K562 (cell line): ENCODE results near the gene PPIE. TPM values are rescaled to one million over a fixed set of nuclear protein-coding genes. Genes with fewer than 3 reads are reported as not detected.

Experiments used
- ATAC-seq: fragments of 200-7000 bp; cut with Tn5 transposase; 3 replicates; pipeline ENCODE4 v1.9.1; 2020; ENCODE audit warnings: moderate library complexity
- BruUV-seq: library from RNA; stranded (reverse); fragments of 400-500 nt; replicated peaks from 2 replicates; lab custom pipeline; 2021; lab: Mats Ljungman, UMichigan
- CTCF ChIA-PET: fragments of 300-600 bp; formaldehyde crosslinking; extraction: SDS; loops from one replicate; lab custom pipeline; 2021; ENCODE audit warnings: low intra/inter-chr PET ratio; lab: Yijun Ruan, JAX
- POLR2A ChIA-PET: fragments of 300-600, 350-650 bp; sonication (Branson Sonifier 250); formaldehyde crosslinking; extraction: SDS; loops from one replicate; lab custom pipeline; 2021; ENCODE audit warnings: antibody characterized with exemption, inconsistent platforms; lab: Yijun Ruan, JAX
- DNase-seq, 4 experiments: peaks; one replicate each; pipeline versions ENCODE4 v3.0.0 to v3.0.0-alpha.2; 2011 to 2018; ENCODE audit warnings: low spot score in 3 of 4, mixed read lengths in 3 of 4; ENCODE audit errors: extremely low read depth in 1 of 4
- FAIRE-seq: peaks from 2 replicates; lab custom pipeline; 2011; peaks lifted over from hg19 to GRCh38; lab: Jason Lieb, UNC
- H2AFZ ChIP-seq: 2 replicates; pipeline ENCODE4 v1.6.0; 2011; ENCODE audit warnings: low read depth, low read length, control low read depth, inconsistent platforms
- H3K27ac ChIP-seq: fragments of 200-600 bp; 3 replicates; pipeline ENCODE4 v1.8.0; 2011; ENCODE audit warnings: low read depth, mild to moderate bottlenecking, control low read depth, inconsistent platforms, low read length, moderate library complexity, mixed read lengths; ENCODE audit errors: extremely low read depth
- H3K27me3 ChIP-seq, 2 experiments: fragments of 300-600 bp in 1 of 2; 2 replicates in 1 of 2; 3 replicates in 1 of 2; pipeline versions ENCODE4 v1.6.0 to v1.8.0; 2011; ENCODE audit warnings: inconsistent platforms in 2 of 2, low read length in 2 of 2, mild to moderate bottlenecking in 1 of 2, mixed read lengths in 1 of 2, moderate library complexity in 1 of 2; ENCODE audit not compliant: control insufficient read depth in 2 of 2, insufficient read depth in 2 of 2
- H3K36me3 ChIP-seq: fragments of 300-600 bp; 3 replicates; pipeline ENCODE4 v1.8.0; 2011; ENCODE audit warnings: mild to moderate bottlenecking, low read length, inconsistent platforms; ENCODE audit not compliant: control insufficient read depth, insufficient read depth
- H3K4me1 ChIP-seq, 2 experiments: fragments of 200-600 bp in 1 of 2; replicated peaks in 1 of 2; 2 replicates in 1 of 2; 3 replicates in 1 of 2; pipeline versions ENCODE4 v1.5.1 to v1.8.0; 2011; ENCODE audit warnings: inconsistent platforms in 2 of 2, low read length in 2 of 2, mild to moderate bottlenecking in 1 of 2, mixed read lengths in 1 of 2, moderate library complexity in 1 of 2; ENCODE audit not compliant: control insufficient read depth in 2 of 2, insufficient read depth in 2 of 2
- H3K4me2 ChIP-seq: 2 replicates; pipeline ENCODE4 v1.6.1; 2011; ENCODE audit warnings: low read length, control low read depth, inconsistent platforms, mixed read lengths; ENCODE audit not compliant: insufficient read depth
- H3K4me3 ChIP-seq: fragments of 200-600 bp; sonication (generic), shearing (Covaris generic); 2 replicates; pipeline ENCODE4 v1.5.1; 2016; ENCODE audit warnings: control low read depth, inconsistent platforms
- H3K79me2 ChIP-seq: fragments of 200-600 bp; 3 replicates; pipeline ENCODE4 v1.8.0; 2011; ENCODE audit warnings: low read length, inconsistent platforms; ENCODE audit not compliant: control insufficient read depth, insufficient read depth
- H3K9ac ChIP-seq, 2 experiments: 2 replicates each; pipeline versions ENCODE4 v1.6.0 to v1.6.1; 2011; ENCODE audit warnings: low read depth in 2 of 2, low read length in 2 of 2, control low read depth in 1 of 2, inconsistent platforms in 1 of 2, mild to moderate bottlenecking in 1 of 2, mixed read lengths in 1 of 2; ENCODE audit not compliant: insufficient read depth in 1 of 2
- H3K9me1 ChIP-seq: one replicate; pipeline ENCODE4 v1.6.0; 2011; ENCODE audit warnings: inconsistent platforms, mild to moderate bottlenecking, low read length, moderate library complexity; ENCODE audit not compliant: control insufficient read depth, insufficient read depth
- H3K9me3 ChIP-seq: replicated peaks from 2 replicates; pipeline ENCODE4 v1.5.1; 2011; ENCODE audit warnings: low read depth, low read length, inconsistent platforms; ENCODE audit not compliant: control insufficient read depth, insufficient read depth
- H4K20me1 ChIP-seq: replicated peaks from 2 replicates; pipeline ENCODE4 v1.6.1; 2011; ENCODE audit warnings: low read length, inconsistent platforms, mixed read lengths; ENCODE audit not compliant: control insufficient read depth, insufficient read depth
- CC2D1A ChIP-seq: fragments of 450-650 bp; IDR thresholded peaks from 2 replicates; pipeline ENCODE4 v1.6.1; 2017; ENCODE audit warnings: mild to moderate bottlenecking
- ELF1 ChIP-seq: fragments of 200-800 bp; sonication (Bioruptor generic); IDR thresholded peaks from 2 replicates; pipeline ENCODE4 v1.6.1; 2016; ENCODE audit warnings: missing genetic modification characterization, missing compliant biosample characterization
- ELF2 ChIP-seq: fragments of 250-450 bp; sonication (Bioruptor Pico); IDR thresholded peaks from 2 replicates; pipeline ENCODE4 v1.5.0; 2021; ENCODE audit warnings: mild to moderate bottlenecking
- FOXP1 ChIP-seq: sonication (generic); formaldehyde crosslinking; IDR thresholded peaks from 2 replicates; pipeline ENCODE4 v1.8.0; 2022; ENCODE audit warnings: mild to moderate bottlenecking, missing genetic modification reagents
- GATAD2B ChIP-seq: fragments of 450-650 bp; IDR thresholded peaks from 2 replicates; pipeline ENCODE4 v1.6.1; 2017; ENCODE audit warnings: mild to moderate bottlenecking, borderline replicate concordance
- ILF3 ChIP-seq: fragments of 450-650 bp; IDR thresholded peaks from 2 replicates; pipeline ENCODE4 v1.6.1; 2018; ENCODE audit warnings: antibody characterized with exemption, mild to moderate bottlenecking, moderate library complexity, borderline replicate concordance
- MCM5 ChIP-seq: fragments of 450-650 bp; IDR thresholded peaks from 2 replicates; pipeline ENCODE4 v1.6.1; 2016; ENCODE audit warnings: low read depth
- NELFE ChIP-seq: IDR thresholded peaks from 2 replicates; pipeline ENCODE4 v1.6.1; 2011; ENCODE audit warnings: mild to moderate bottlenecking; ENCODE audit not compliant: insufficient read depth, insufficient read length
- RAD21 ChIP-seq, 2 experiments: fragments of 250-450 bp in 1 of 2; fragments of 450-650 bp in 1 of 2; sonication (Bioruptor Pico) in 1 of 2; formaldehyde crosslinking in 1 of 2; IDR thresholded peaks in 1 of 2; conservative IDR thresholded peaks in 1 of 2; 2 replicates each; pipeline versions ENCODE4 v1.4.0 to v1.8.0; 2020 to 2022; ENCODE audit warnings: mild to moderate bottlenecking in 2 of 2, moderate library complexity in 1 of 2
- RBM25 ChIP-seq: fragments of 200-400 bp; formaldehyde crosslinking; IDR thresholded peaks from 2 replicates; pipeline ENCODE4 v1.6.1; 2018; ENCODE audit warnings: low read length, low read depth, moderate library complexity; ENCODE audit not compliant: severe bottlenecking
- TAF1 ChIP-seq: IDR thresholded peaks from 2 replicates; pipeline ENCODE4 v1.6.1; 2011; ENCODE audit warnings: mild to moderate bottlenecking, low read length, moderate library complexity; ENCODE audit not compliant: insufficient read depth, control insufficient read depth, severe bottlenecking; ENCODE audit errors: extremely low read depth
- TCF3 ChIP-seq: sonication (generic); formaldehyde crosslinking; IDR thresholded peaks from 2 replicates; pipeline ENCODE4 v1.4.0; 2020; ENCODE audit warnings: mild to moderate bottlenecking, missing genetic modification reagents
- ZNF311 ChIP-seq: fragments of 250-450 bp; sonication (Bioruptor Pico); IDR thresholded peaks from 2 replicates; pipeline ENCODE4 v1.4.0; 2020; ENCODE audit warnings: mild to moderate bottlenecking, moderate library complexity
- ZSCAN29 ChIP-seq: fragments of 450-650 bp; IDR thresholded peaks from 2 replicates; pipeline ENCODE4 v1.6.1; 2017
- ZZZ3 ChIP-seq: fragments of 450-650 bp; IDR thresholded peaks from 2 replicates; pipeline ENCODE4 v1.6.1; 2016; ENCODE audit warnings: antibody characterized with exemption, mild to moderate bottlenecking, moderate library complexity
- WGBS: fragments of 100-300 bp; shearing (Covaris generic); methylation state at CpG from one replicate; pipeline ENCODE4 v1.1.6; 2016; ENCODE audit warnings: low coverage, mixed read lengths; ENCODE audit not compliant: insufficient coverage; ENCODE audit errors: missing lambda C conversion rate; 5-methylcytosine and 5-hydroxymethylcytosine counted together
- in situ Hi-C: fragments of 300-500 bp; cut with MboI; formaldehyde crosslinking; loops from 4 replicates; pipeline ENCODE4 v1.15.0; 2018; ENCODE audit warnings: inconsistent platforms, mixed read lengths
- intact Hi-C: fragments of 100-400 bp; cut with micrococcal nuclease; formaldehyde crosslinking; loops from 2 replicates; pipeline ENCODE4 v1.14.2; 2022
- polyA plus RNA-seq, 8 experiments: library from polyadenylated mRNA; depleted of rRNA in 4 of 8; stranded (reverse) in 5 of 8; unstranded in 3 of 8; fragments of >200 nt; fragmentation: Nextera tagmentation in 2 of 8; fragmentation: Illumina TruSeq in 1 of 8; extraction: Ambion mirVana in 2 of 8; extraction: Trizol in 1 of 8; gene quantifications; 2 replicates each; pipeline versions ENCODE4 v1.2.1 to v1.2.3, GENCODE V29; 2011 to 2014; ENCODE audit warnings: inconsistent platforms in 1 of 8, missing spikeins in 1 of 8
- total RNA-seq, 7 experiments: library from RNA; depleted of rRNA in 6 of 7; stranded (reverse); fragments of >200 nt in 6 of 7; fragmentation: Illumina TruSeq in 2 of 7; extraction: Trizol in 2 of 7; gene quantifications; 2 replicates each; pipeline versions ENCODE4 v1.2.1 to v1.2.3, GENCODE V29; 2011 to 2021; ENCODE audit warnings: low replicate concordance in 1 of 7
- TF ChIP-seq, protein P1 (sequence below), 2 experiments: fragments of 450-650 bp; IDR thresholded peaks; 2 replicates each; pipeline ENCODE4 v1.6.1; 2016
- TF ChIP-seq, protein P2 (sequence below): fragments of 450-650 bp; formaldehyde crosslinking; IDR thresholded peaks from 2 replicates; pipeline ENCODE4 v1.4.0; 2020; ENCODE audit warnings: mild to moderate bottlenecking, moderate library complexity
- TF ChIP-seq, protein P3 (sequence below): sonication (generic); formaldehyde crosslinking; IDR thresholded peaks from 2 replicates; pipeline ENCODE4 v1.8.0; 2022; ENCODE audit warnings: mild to moderate bottlenecking, missing genetic modification reagents

PPIE gene
- total and polyA plus RNA-seq, 9 of the 15 experiments (the other 6 are each of a cell fraction or from before 2014, with no cell fraction given) = 75.4 to 444 (median 131) TPM

DNA sequence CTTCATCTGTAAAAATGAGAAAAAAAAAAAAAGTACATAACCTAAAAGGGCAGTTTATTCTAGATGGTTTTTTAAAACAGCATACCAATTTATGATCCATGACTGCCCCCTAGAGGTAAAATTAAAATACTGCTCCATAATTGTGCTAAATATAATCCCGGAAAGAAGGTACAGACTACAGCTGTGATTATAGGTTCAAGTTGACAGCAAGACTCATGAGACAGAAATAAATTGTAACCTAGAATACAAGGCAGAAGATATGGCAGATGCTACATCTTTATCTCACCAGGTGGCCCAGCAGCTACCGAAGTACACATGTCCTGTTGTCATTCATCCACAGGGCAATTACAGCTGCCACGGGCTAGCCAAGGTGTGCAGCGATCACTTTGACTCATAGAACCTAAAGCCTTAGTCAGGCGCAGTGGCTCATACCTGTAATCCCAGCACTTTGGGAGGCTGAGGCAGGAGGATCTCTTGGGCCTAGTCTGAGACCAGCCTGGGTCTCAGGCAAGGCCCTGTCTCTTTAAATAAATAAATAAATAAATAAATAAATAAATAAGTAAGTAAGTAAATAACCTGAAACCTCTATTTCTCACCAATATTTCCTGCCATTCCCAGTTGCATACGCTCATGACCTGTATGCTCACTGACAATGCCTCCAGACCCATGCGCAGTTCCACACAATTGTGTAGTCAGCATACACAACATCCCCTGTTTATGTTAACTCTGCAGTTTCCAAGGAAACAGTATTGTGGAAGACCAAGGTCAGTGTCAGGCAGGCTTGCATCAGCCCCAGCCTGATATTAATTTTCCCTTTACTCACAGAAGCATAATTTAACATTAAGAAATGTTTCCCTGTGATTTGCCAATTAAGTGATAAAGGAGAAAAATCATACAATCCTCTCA is 18.3 kb upstream of the PPIE start:
- Histone ChIP-seq H3K4me2 (no peak overlapping the region), H3K9me1 (no peaks in the 10 kb centered on the region), H3K4me1 (no peaks in the 10 kb centered on the region), H3K27me3 (peaks cover 3 to 4% of the 10 kb centered on the region in 2 experiments; a peak in 2 of 5 replicates), H3K4me3 (no peak overlapping the region), H4K20me1 (no peaks in the 10 kb centered on the region), H3K9me3 (no peaks in the 10 kb centered on the region), H3K36me3 (no peaks in the 10 kb centered on the region), H2AFZ (0 out of 2 replicates have a peak overlapping the region, but pooled peaks have one; percentile 32), H3K9ac (no peak overlapping the region), H3K27ac (no peak overlapping the region), H3K79me2 (no peaks in the 10 kb centered on the region)
- no TSS peak for BruUV-seq
- intact Hi-C loops (loop anchor here (1.0 to 5.0 kb wide), 4 partner anchors 18 to 114 kb away; partner anchors contain the start of gene NT5C1A), in situ Hi-C loops (loop anchor here (5.0 kb wide), 1 partner anchor 123 kb away; no protein-coding TSS in a partner anchor)
- 25% methylated on average over 7 of the region's 7 CpGs for WGBS
- CTCF ChIA-PET = interaction anchor here (0.6 to 3.1 kb wide), 18 partner anchors 9 to 622 kb away, joined by 3 to 28 read pairs (median 5); partner anchors contain the start of gene NT5C1A
- POLR2A ChIA-PET = interaction anchor here (0.6 to 1.2 kb wide), 4 partner anchors 8 to 146 kb away, joined by 3 to 4 read pairs (median 4); no protein-coding TSS in a partner anchor
- DNase-seq (peak; percentile 48 to 76 (median 56)), ATAC-seq (peak; percentile 85), FAIRE-seq (peak; percentile 89)
- TF ChIP-seq TCF3 (CRISPR knock-in tag) = no peak
- no peak for TF ChIP-seq ZNF311 (CRISPR knock-in tag)
- TF ChIP-seq, protein P1, sequence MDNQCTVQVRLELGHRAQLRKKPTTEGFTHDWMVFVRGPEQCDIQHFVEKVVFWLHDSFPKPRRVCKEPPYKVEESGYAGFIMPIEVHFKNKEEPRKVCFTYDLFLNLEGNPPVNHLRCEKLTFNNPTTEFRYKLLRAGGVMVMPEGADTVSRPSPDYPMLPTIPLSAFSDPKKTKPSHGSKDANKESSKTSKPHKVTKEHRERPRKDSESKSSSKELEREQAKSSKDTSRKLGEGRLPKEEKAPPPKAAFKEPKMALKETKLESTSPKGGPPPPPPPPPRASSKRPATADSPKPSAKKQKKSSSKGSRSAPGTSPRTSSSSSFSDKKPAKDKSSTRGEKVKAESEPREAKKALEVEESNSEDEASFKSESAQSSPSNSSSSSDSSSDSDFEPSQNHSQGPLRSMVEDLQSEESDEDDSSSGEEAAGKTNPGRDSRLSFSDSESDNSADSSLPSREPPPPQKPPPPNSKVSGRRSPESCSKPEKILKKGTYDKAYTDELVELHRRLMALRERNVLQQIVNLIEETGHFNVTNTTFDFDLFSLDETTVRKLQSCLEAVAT (IDR thresholded peaks at IDR 0.05) = no peak
- TF ChIP-seq RAD21 (CRISPR knock-in tag; conservative IDR thresholded peaks at IDR 0.05 in 1 of 2, IDR thresholded peaks at IDR 0.05 in 1 of 2) = peak; percentile 93 to 97
- TF ChIP-seq ELF2 (CRISPR knock-in tag) = peak; percentile 31; the same call in 1 of the 2 replicates
- TF ChIP-seq CC2D1A = peak; percentile 45; the same call in 1 of the 2 replicates
- TF ChIP-seq FOXP1 (CRISPR knock-in tag) = no peak
- TF ChIP-seq, protein P2, sequence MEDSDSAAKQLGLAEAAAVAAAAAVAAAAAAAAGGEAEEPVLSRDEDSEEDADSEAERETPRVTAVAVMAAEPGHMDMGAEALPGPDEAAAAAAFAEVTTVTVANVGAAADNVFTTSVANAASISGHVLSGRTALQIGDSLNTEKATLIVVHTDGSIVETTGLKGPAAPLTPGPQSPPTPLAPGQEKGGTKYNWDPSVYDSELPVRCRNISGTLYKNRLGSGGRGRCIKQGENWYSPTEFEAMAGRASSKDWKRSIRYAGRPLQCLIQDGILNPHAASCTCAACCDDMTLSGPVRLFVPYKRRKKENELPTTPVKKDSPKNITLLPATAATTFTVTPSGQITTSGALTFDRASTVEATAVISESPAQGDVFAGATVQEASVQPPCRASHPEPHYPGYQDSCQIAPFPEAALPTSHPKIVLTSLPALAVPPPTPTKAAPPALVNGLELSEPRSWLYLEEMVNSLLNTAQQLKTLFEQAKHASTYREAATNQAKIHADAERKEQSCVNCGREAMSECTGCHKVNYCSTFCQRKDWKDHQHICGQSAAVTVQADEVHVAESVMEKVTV (CRISPR knock-in tag) = peak; percentile 85
- TF ChIP-seq NELFE = no peak
- TF ChIP-seq, protein P3, sequence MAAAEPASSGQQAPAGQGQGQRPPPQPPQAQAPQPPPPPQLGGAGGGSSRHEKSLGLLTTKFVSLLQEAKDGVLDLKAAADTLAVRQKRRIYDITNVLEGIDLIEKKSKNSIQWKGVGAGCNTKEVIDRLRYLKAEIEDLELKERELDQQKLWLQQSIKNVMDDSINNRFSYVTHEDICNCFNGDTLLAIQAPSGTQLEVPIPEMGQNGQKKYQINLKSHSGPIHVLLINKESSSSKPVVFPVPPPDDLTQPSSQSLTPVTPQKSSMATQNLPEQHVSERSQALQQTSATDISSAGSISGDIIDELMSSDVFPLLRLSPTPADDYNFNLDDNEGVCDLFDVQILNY = no peak
- no peak for TF ChIP-seq ILF3
- 0 out of 2 replicates have a peak, but pooled peaks have one; percentile 49 for TF ChIP-seq ZZZ3
- TF ChIP-seq GATAD2B = no peak
- TF ChIP-seq MCM5 = no peak
- TF ChIP-seq RBM25 = no peak
- TF ChIP-seq ZSCAN29 = no peak
- TF ChIP-seq TAF1 = no peak
- peak; percentile 23; the same call in 1 of the 2 replicates for TF ChIP-seq ELF1
